ENCODE measurements around the gene RRP15. TPM values are rescaled to one million over a fixed set of nuclear protein-coding genes. Genes with fewer than 3 reads are reported as not detected.

Gene RRP15, protein sequence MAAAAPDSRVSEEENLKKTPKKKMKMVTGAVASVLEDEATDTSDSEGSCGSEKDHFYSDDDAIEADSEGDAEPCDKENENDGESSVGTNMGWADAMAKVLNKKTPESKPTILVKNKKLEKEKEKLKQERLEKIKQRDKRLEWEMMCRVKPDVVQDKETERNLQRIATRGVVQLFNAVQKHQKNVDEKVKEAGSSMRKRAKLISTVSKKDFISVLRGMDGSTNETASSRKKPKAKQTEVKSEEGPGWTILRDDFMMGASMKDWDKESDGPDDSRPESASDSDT
- 10.8 and 11.5 TPM in 2 replicates for polyA plus RNA-seq (2013)

DNA sequence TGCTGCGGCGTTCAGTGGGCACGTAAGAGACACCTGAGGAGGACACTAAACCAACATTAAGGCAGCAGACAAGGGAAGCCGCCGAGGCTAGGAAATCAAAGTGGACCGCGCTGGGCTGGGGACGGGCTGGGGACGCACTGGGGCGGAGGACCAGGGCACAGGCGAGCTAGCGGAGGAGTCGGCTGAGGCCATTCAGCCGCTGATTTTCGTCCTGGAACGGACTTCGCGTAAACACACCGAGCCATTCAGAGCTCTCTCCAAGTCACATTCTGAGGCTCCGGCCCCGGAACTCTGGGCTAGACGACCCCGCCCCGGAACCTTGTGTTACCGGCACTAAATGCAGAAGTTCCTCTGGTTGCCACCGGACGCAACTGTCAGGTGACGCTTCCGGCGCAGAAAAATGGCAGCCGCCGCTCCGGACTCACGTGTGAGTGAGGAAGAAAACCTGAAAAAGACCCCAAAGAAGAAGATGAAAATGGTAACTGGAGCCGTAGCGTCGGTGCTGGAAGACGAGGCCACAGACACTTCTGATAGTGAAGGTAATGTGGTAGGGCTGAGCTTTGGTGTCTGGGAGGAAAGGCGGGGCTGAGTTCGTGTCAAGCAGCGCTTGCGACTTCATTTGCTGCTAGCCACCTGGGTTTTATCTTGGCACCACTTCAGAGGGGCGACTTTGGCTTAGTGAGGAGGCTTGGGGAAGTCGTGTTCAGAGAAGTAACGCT is at the start of gene RRP15:
Gene RRP15, plus strand, starts transcription at position 377 of the 719 bp plus-strand sequence. Its CDS starts 24 bp downstream, at position 401.
- Histone ChIP-seq H3K9me3 (ENCODE audit: insufficient read depth, low read depth, low read length) (peaks cover 2% of the 10 kb centered on the region), H3K27me3 (ENCODE audit: insufficient read depth, low read length) (no peaks in the 10 kb centered on the region), H4K91ac (ENCODE audit: low read depth, low read length) (peak within 1 kb of the TSS; percentile 59), H2BK5ac (ENCODE audit: low read depth, low read length, poor library complexity) (no peak within 1 kb of the TSS), H3K27ac (ENCODE audit: low read depth, low read length) (peak within 1 kb of the TSS; percentile 50), H3K36me3 (ENCODE audit: control insufficient read depth in 1 of 2, insufficient read depth in 2 of 2, low read length in 2 of 2) (no peaks in the 10 kb centered on the region), H3K4me3 (ENCODE audit: low read depth, low read length) (peak within 1 kb of the TSS; percentile 91), H4K8ac (ENCODE audit: low read depth, low read length) (peak within 1 kb of the TSS; percentile 89), H3K79me2 (ENCODE audit: control insufficient read depth, insufficient read depth, low read length, poor library complexity) (peaks cover 8% of the 10 kb centered on the region), H2BK12ac (ENCODE audit: low read length) (no peak within 1 kb of the TSS), H4K12ac (ENCODE audit: low read depth, low read length) (peak within 1 kb of the TSS; percentile 79), H3K9ac (ENCODE audit: low read length) (peak within 1 kb of the TSS; percentile 76), H2AK5ac (ENCODE audit: low read length) (no peak within 1 kb of the TSS), H2AFZ (ENCODE audit: insufficient read depth, low read length, poor library complexity) (peak within 1 kb of the TSS; percentile 90), H3K4ac (ENCODE audit: low read depth, low read length) (peak within 1 kb of the TSS; percentile 97), H3K4me1 (ENCODE audit: control insufficient read depth in 1 of 2, insufficient read depth in 2 of 2, low read length in 2 of 2) (peaks cover 5 to 8% of the 10 kb centered on the region in 2 experiments), H3K14ac (ENCODE audit: low read length) (peak within 1 kb of the TSS; percentile 66), H3K18ac (ENCODE audit: low read length) (peak within 1 kb of the TSS; percentile 49), H2BK120ac (ENCODE audit: insufficient read depth, low read length, poor library complexity) (peak within 1 kb of the TSS; percentile 37), H3K23ac (ENCODE audit: low read length) (no peak within 1 kb of the TSS), H3K79me1 (ENCODE audit: low read length) (peaks cover 6% of the 10 kb centered on the region), H3K4me2 (ENCODE audit: low read length) (peak within 1 kb of the TSS; percentile 86)
- no CpG with 5 or more reads among the region's 45 CpGs for WGBS (ENCODE audit: extremely low coverage, insufficient coverage, insufficient read length)
- peak; percentile 88 to 93 for DNase-seq

DNA sequence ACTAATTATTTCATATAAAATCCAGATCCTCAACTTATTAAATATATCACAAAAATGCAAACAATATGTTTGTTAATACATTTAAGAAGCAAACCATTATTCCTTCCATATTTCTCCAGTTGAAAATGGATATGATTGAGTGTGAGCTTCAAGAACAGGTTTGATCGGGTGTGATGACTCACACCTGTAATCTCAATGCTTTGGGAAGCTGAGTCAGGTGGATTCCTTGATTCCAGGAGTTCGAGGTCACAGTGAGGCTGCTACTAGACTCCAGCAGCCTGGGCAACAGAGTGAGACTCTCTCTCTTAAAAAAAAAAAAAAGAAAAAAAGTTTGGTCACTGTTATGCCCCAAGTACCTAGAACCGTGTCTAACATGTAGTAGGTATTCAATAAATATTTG is 42.9 kb upstream of the RRP15 start:
- Histone ChIP-seq H3K4me1 (ENCODE audit: control insufficient read depth in 1 of 2, insufficient read depth in 2 of 2, low read length in 2 of 2) (no peaks in the 10 kb centered on the region), H2BK12ac (ENCODE audit: low read length) (no peak overlapping the region), H3K23ac (ENCODE audit: low read length) (no peak overlapping the region), H4K8ac (ENCODE audit: low read depth, low read length) (no peak overlapping the region), H2AK5ac (ENCODE audit: low read length) (no peak overlapping the region), H3K4me3 (ENCODE audit: low read depth, low read length) (no peak overlapping the region), H3K9ac (ENCODE audit: low read length) (no peak overlapping the region), H2AFZ (ENCODE audit: insufficient read depth, low read length, poor library complexity) (no peak overlapping the region), H2BK5ac (ENCODE audit: low read depth, low read length, poor library complexity) (no peak overlapping the region), H4K12ac (ENCODE audit: low read depth, low read length) (no peak overlapping the region), H3K79me2 (ENCODE audit: control insufficient read depth, insufficient read depth, low read length, poor library complexity) (no peaks in the 10 kb centered on the region), H3K4me2 (ENCODE audit: low read length) (no peak overlapping the region), H3K14ac (ENCODE audit: low read length) (no peak overlapping the region), H3K27me3 (ENCODE audit: insufficient read depth, low read length) (no peaks in the 10 kb centered on the region), H3K79me1 (ENCODE audit: low read length) (no peaks in the 10 kb centered on the region), H2BK120ac (ENCODE audit: insufficient read depth, low read length, poor library complexity) (no peak overlapping the region), H3K9me3 (ENCODE audit: insufficient read depth, low read depth, low read length) (no peaks in the 10 kb centered on the region), H3K18ac (ENCODE audit: low read length) (no peak overlapping the region), H3K36me3 (ENCODE audit: control insufficient read depth in 1 of 2, insufficient read depth in 2 of 2, low read length in 2 of 2) (no peaks in the 10 kb centered on the region), H3K27ac (ENCODE audit: low read depth, low read length) (no peak overlapping the region), H4K91ac (ENCODE audit: low read depth, low read length) (no peak overlapping the region), H3K4ac (ENCODE audit: low read depth, low read length) (no peak overlapping the region)
- no CpG with 5 or more reads among the region's 3 CpGs for WGBS (ENCODE audit: extremely low coverage, insufficient coverage, insufficient read length)
- peak; percentile 25 to 52 for DNase-seq

DNA sequence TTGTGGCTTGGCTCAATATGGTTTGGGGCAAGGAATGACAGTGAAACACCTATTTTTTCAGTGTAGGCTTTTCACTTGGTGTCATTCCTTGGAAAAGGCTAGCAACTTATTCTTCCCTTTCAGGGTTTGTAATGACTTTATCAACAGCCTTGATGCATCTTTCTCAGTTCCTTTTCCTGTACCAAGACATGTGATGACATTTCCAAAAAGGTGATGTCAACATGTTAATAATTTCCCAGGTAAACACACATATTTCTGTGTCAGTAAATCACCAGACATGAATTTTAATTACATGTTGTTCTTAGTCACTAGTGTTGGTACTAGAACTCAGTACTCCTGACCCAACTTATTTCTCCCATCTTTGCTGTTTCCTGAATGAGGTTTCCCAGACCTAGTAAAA is 37.8 kb upstream of the RRP15 start:
- Histone ChIP-seq H3K4ac (ENCODE audit: low read depth, low read length) (no peak overlapping the region), H4K12ac (ENCODE audit: low read depth, low read length) (no peak overlapping the region), H3K4me2 (ENCODE audit: low read length) (no peak overlapping the region), H3K36me3 (ENCODE audit: control insufficient read depth in 1 of 2, insufficient read depth in 2 of 2, low read length in 2 of 2) (no peaks in the 10 kb centered on the region), H4K8ac (ENCODE audit: low read depth, low read length) (no peak overlapping the region), H3K4me3 (ENCODE audit: low read depth, low read length) (no peak overlapping the region), H2AK5ac (ENCODE audit: low read length) (no peak overlapping the region), H3K14ac (ENCODE audit: low read length) (no peak overlapping the region), H3K9ac (ENCODE audit: low read length) (no peak overlapping the region), H3K27me3 (ENCODE audit: insufficient read depth, low read length) (no peaks in the 10 kb centered on the region), H3K79me2 (ENCODE audit: control insufficient read depth, insufficient read depth, low read length, poor library complexity) (no peaks in the 10 kb centered on the region), H2BK5ac (ENCODE audit: low read depth, low read length, poor library complexity) (no peak overlapping the region), H4K91ac (ENCODE audit: low read depth, low read length) (no peak overlapping the region), H3K9me3 (ENCODE audit: insufficient read depth, low read depth, low read length) (no peaks in the 10 kb centered on the region), H3K18ac (ENCODE audit: low read length) (no peak overlapping the region), H3K4me1 (ENCODE audit: control insufficient read depth in 1 of 2, insufficient read depth in 2 of 2, low read length in 2 of 2) (no peaks in the 10 kb centered on the region), H3K27ac (ENCODE audit: low read depth, low read length) (no peak overlapping the region), H3K79me1 (ENCODE audit: low read length) (no peaks in the 10 kb centered on the region), H2AFZ (ENCODE audit: insufficient read depth, low read length, poor library complexity) (no peak overlapping the region), H2BK12ac (ENCODE audit: low read length) (no peak overlapping the region), H2BK120ac (ENCODE audit: insufficient read depth, low read length, poor library complexity) (no peak overlapping the region), H3K23ac (ENCODE audit: low read length) (no peak overlapping the region)
- DNase-seq = no peak

DNA sequence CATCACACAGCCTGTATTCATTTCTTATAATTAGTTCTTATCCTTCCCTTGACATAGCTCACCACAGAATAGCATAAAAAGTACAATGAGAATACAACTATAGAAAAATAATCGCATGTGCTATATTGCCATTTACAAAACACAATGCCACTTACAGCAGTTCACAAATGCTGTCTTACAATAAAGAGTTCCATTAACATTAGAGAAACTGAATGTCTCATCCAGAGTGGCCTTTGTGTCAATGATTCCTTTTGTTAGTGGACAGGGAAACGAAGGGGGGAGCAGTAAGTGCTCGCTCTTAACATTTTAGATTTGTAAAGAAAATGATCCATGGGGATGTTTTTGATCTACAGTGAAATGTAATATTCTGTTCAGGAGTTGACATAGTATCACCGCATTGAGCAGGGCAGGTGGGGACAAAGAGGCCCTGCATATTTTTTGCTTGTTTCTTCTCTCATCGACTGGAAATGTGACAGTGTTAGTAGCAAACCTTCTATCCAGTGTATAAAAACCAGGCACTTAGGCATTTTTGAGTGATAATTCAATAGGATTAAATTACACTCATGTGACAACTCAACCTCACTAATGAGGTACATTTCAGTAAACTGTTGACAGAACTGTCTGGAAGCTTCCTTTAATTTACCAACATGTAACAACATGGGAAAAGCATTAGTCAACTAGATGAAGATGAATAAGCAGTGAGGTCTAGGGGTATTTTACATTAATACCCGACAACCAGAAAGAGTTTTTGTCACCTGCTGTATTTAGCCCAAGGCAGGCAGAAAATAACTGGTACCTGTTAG is 35.6 kb upstream of the RRP15 start:
- Histone ChIP-seq H3K18ac (ENCODE audit: low read length) (no peak overlapping the region), H3K4me1 (ENCODE audit: control insufficient read depth in 1 of 2, insufficient read depth in 2 of 2, low read length in 2 of 2) (no peaks in the 10 kb centered on the region), H3K79me2 (ENCODE audit: control insufficient read depth, insufficient read depth, low read length, poor library complexity) (no peaks in the 10 kb centered on the region), H3K9ac (ENCODE audit: low read length) (no peak overlapping the region), H3K79me1 (ENCODE audit: low read length) (no peaks in the 10 kb centered on the region), H3K4ac (ENCODE audit: low read depth, low read length) (no peak overlapping the region), H3K23ac (ENCODE audit: low read length) (no peak overlapping the region), H2AK5ac (ENCODE audit: low read length) (no peak overlapping the region), H3K27ac (ENCODE audit: low read depth, low read length) (no peak overlapping the region), H3K14ac (ENCODE audit: low read length) (no peak overlapping the region), H4K12ac (ENCODE audit: low read depth, low read length) (no peak overlapping the region), H2AFZ (ENCODE audit: insufficient read depth, low read length, poor library complexity) (no peak overlapping the region), H3K36me3 (ENCODE audit: control insufficient read depth in 1 of 2, insufficient read depth in 2 of 2, low read length in 2 of 2) (no peaks in the 10 kb centered on the region), H4K91ac (ENCODE audit: low read depth, low read length) (no peak overlapping the region), H2BK120ac (ENCODE audit: insufficient read depth, low read length, poor library complexity) (no peak overlapping the region), H2BK5ac (ENCODE audit: low read depth, low read length, poor library complexity) (no peak overlapping the region), H3K4me3 (ENCODE audit: low read depth, low read length) (no peak overlapping the region), H3K27me3 (ENCODE audit: insufficient read depth, low read length) (no peaks in the 10 kb centered on the region), H2BK12ac (ENCODE audit: low read length) (no peak overlapping the region), H3K9me3 (ENCODE audit: insufficient read depth, low read depth, low read length) (no peaks in the 10 kb centered on the region), H4K8ac (ENCODE audit: low read depth, low read length) (no peak overlapping the region), H3K4me2 (ENCODE audit: low read length) (no peak overlapping the region)
- WGBS (ENCODE audit: extremely low coverage, insufficient coverage, insufficient read length) = no CpG with 5 or more reads among the region's 6 CpGs
- DNase-seq = no peak

Measured in trophoblast cell (in vitro differentiated cells and primary cell).